Measurements from ENCODE around the gene RSRP1.

Gene RSRP1

GRCh38 chr1:25206201-25206600 is 41.1 kb downstream of the RSRP1 start:
- no peak for TF ChIP-seq MYC (IDR thresholded peaks at IDR 0.05; ENCODE audit: low read depth, low read length)
- no peak for TF ChIP-seq MAX (IDR thresholded peaks at IDR 0.05; ENCODE audit: low read depth, low read length)
- no peak for TF ChIP-seq CTCF (IDR thresholded peaks at IDR 0.05; ENCODE audit: low read depth, low read length)
- TF ChIP-seq POLR2A (IDR thresholded peaks at IDR 0.05; ENCODE audit: extremely low read depth, insufficient read length) = no peak
- no peak for DNase-seq (ENCODE audit: low read depth)
- no peak overlapping the region for H3K4me3 ChIP-seq (ENCODE audit: low read depth, low read length)

- no peak overlapping the region for H3K4me3 ChIP-seq (ENCODE audit: low read depth, low read length)
- no peak for DNase-seq (ENCODE audit: low read depth)
- no peak for TF ChIP-seq CTCF (IDR thresholded peaks at IDR 0.05; ENCODE audit: low read depth, low read length)
- no peak for TF ChIP-seq MAX (IDR thresholded peaks at IDR 0.05; ENCODE audit: low read depth, low read length)
- no peak for TF ChIP-seq POLR2A (IDR thresholded peaks at IDR 0.05; ENCODE audit: extremely low read depth, insufficient read length)
- no peak for TF ChIP-seq MYC (IDR thresholded peaks at IDR 0.05; ENCODE audit: low read depth, low read length)
Measured at GRCh38 chr1:25205786-25206185, 41.5 kb downstream of the RSRP1 start.

- no peak for TF ChIP-seq MYC (IDR thresholded peaks at IDR 0.05; ENCODE audit: low read depth, low read length)
- TF ChIP-seq CTCF (IDR thresholded peaks at IDR 0.05; ENCODE audit: low read depth, low read length) = peak; percentile 45
- DNase-seq (ENCODE audit: low read depth) = peak; percentile 65
- no peak overlapping the region for H3K4me3 ChIP-seq (ENCODE audit: low read depth, low read length)
Measured at GRCh38 chr1:25204797-25205480, 42.3 kb downstream of the RSRP1 start.

GRCh38 chr1:25201006-25201405 is 46.2 kb downstream of the RSRP1 start:
- DNase-seq (ENCODE audit: low read depth) = no peak
- no peak overlapping the region for H3K4me3 ChIP-seq (ENCODE audit: low read depth, low read length)
- TF ChIP-seq MAX (IDR thresholded peaks at IDR 0.05; ENCODE audit: low read depth, low read length) = no peak
- no peak for TF ChIP-seq MYC (IDR thresholded peaks at IDR 0.05; ENCODE audit: low read depth, low read length)
- TF ChIP-seq POLR2A (IDR thresholded peaks at IDR 0.05; ENCODE audit: extremely low read depth, insufficient read length) = no peak
- TF ChIP-seq CTCF (IDR thresholded peaks at IDR 0.05; ENCODE audit: low read depth, low read length) = no peak

- DNase-seq (ENCODE audit: low read depth) = no peak
- no peak overlapping the region for H3K4me3 ChIP-seq (ENCODE audit: low read depth, low read length)
- TF ChIP-seq POLR2A (IDR thresholded peaks at IDR 0.05; ENCODE audit: extremely low read depth, insufficient read length) (no peak), MAX (IDR thresholded peaks at IDR 0.05; ENCODE audit: low read depth, low read length) (no peak), MYC (IDR thresholded peaks at IDR 0.05; ENCODE audit: low read depth, low read length) (no peak), CTCF (IDR thresholded peaks at IDR 0.05; ENCODE audit: low read depth, low read length) (no peak)
Measured at GRCh38 chr1:25199819-25200620, 47.2 kb downstream of the RSRP1 start.

Data from NB4 (cell line).